T47D (cell line): ENCODE results near the gene ERH.

Experiments
- DNase-seq, 2 experiments: peaks; one replicate each; pipeline versions ENCODE4 v3.0.0 to v3.0.0-alpha.2; 2011 to 2012; ENCODE audit warnings: low read depth in 1 of 2, low spot score in 1 of 2
- JUND ChIP-seq: IDR thresholded peaks from 2 replicates; pipeline ENCODE4 v1.6.1; 2012; ENCODE audit warnings: low read depth
- in situ Hi-C: cut with HindIII; loops from 2 replicates; pipeline ENCODE4 v1.10.0; 2016; ENCODE audit warnings: low sequenced_read_pairs, low pct_unique_long_range_greater_than_20kb

ERH gene

GRCh38 chr14:69358233-69358963 is 39.7 kb downstream of the ERH start:
- in situ Hi-C loops = no loop called here
- DNase-seq = no peak
- TF ChIP-seq JUND = no peak

DNA sequence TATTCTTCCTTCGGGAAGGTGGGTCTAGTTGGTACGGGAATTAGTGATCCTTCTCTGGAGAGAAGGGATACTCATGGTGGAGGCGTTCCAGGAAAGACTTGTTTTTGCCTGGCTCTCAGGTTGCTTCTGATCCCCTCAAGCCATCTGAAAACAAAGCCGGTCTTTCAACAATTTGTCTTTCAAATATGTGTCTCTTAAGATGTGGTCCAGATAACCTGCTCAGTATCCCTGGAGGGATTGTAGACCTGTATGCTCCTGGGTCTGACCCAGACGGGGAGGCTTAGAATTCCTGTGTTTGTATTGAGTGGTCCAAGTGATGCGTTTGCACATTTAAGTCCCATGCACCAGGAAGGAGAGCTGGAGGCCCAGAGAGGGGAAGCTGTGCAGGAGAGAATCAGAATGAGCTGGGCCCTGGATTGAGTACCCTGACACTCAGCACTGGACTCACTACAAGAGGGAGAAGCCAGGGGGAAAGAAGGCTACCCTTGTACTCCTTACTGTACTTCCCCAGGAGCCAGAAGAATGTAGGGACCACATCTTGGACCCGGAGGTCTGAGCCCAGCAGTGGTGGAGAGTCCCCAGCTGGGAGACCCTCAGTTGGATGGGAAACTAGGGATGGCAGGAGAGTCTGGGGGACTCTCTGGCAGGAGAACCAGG is 40.4 kb downstream of the ERH start:
- no peak for TF ChIP-seq JUND
- in situ Hi-C loops = no loop called here
- DNase-seq = peak; percentile 46 to 87

DNA sequence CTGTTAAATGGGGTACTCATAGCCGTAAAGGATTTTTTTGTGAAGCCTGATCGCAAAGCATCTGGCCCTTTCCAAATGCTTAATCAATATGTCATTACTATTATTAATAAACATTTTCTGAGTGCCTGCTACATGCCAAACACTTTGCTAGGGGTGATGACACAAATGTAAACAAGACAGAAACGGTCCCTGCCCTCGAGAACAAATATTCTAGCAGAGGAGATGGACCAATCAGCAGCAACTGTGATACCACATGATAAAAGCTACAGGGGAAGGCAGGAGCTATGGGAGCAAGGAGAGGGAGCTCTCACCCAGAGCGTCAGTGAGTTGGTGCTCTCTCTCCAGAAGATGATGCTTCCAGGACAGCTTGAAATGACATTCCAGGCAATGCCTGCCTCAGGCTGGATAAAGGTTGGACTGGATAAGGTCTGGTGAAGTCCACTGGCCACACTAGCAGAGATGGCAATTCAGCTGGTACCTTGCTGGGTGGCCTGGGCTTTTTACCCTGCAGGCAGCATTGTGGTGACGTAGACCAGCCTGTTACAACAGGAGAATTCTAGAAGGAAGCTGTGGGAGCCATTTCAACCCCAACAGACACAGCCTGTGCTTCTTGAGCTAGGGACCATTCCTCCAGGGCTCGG is 41.1 kb downstream of the ERH start:
- peak in 1 of 2 experiments; percentile 68 for DNase-seq
- in situ Hi-C loops = no loop called here
- TF ChIP-seq JUND = no peak

- DNase-seq = no peak
- no peak for TF ChIP-seq JUND
- in situ Hi-C loops = no loop called here
Observed at GRCh38 chr14:69355607-69356281, 42.4 kb downstream of the ERH start.

- no peak for TF ChIP-seq JUND
- in situ Hi-C loops = no loop called here
- no peak for DNase-seq
Observed at GRCh38 chr14:69355154-69355597, 42.9 kb downstream of the ERH start.

GRCh38 chr14:69354383-69355153 is 43.5 kb downstream of the ERH start:
- in situ Hi-C loops = no loop called here
- TF ChIP-seq JUND = no peak
- DNase-seq = peak in 1 of 2 experiments; percentile 30

DNA sequence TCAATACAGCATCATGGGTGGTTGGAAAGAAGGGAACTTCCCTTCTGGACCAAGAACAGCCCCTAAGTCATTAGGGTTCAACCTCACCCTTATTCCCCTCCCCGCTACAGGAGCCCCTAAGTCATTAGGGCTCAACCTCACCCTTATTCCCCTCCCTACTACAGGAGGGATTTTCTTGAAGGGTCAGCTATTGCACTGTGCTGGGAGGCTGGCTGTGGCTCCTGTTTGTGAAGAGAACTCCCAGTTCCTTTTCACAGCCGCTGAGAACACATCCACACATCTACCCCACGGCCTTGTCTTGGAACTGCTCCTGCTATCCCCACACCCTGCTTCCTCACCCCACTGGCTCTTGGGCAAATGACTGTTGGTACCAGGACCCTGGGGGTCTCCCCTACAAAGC is 44.9 kb downstream of the ERH start:
- no peak for DNase-seq
- TF ChIP-seq JUND = no peak
- in situ Hi-C loops = no loop called here

- in situ Hi-C loops = no loop called here
- TF ChIP-seq JUND = no peak
- DNase-seq = no peak
Observed at GRCh38 chr14:69351911-69352310, 46.2 kb downstream of the ERH start.

DNA sequence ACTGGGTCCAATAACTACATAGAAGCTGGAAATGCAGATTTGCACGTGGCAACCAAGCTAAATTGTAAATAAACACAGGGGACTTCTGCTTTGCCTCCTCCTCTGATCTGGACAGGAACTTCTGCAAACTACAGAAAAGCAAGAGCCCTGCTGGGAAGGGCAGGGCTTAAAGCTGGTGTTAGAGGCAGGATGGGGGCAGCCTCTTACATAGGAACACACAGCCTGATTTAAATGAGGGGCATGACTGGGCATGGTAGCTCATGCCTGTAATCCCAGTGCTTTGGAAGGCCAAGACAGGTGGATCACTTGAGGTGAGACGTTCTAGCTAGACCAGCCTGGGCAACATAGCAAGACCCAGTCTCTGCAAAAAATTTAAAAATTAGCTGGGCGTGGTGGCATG is 46.7 kb downstream of the ERH start:
- TF ChIP-seq JUND = no peak
- in situ Hi-C loops = no loop called here
- no peak for DNase-seq

GRCh38 chr14:69350892-69351291 is 47.2 kb downstream of the ERH start:
- no peak for TF ChIP-seq JUND
- DNase-seq = no peak
- in situ Hi-C loops = no loop called here

- no peak for DNase-seq
- in situ Hi-C loops = no loop called here
- no peak for TF ChIP-seq JUND
Observed at GRCh38 chr14:69349091-69349777, 48.9 kb downstream of the ERH start.

- no peak for DNase-seq
- no peak for TF ChIP-seq JUND
- in situ Hi-C loops = no loop called here
Observed at GRCh38 chr14:69346710-69347109, 51.4 kb downstream of the ERH start.
